ENCODE data around the gene NELFCD. TPM values are rescaled to one million over a fixed set of nuclear protein-coding genes. Genes with fewer than 3 reads are reported as not detected.
"Not testable (repeated sequence)": the region's sequence is repeated elsewhere in the genome, so short reads cannot be mapped to it uniquely, and the experiment has no call there.

The NELFCD gene
- 41.2 TPM for total RNA-seq

- H3K36me3 ChIP-seq (ENCODE audit: control insufficient read depth in 3 of 3, insufficient read depth in 3 of 3, low read length in 3 of 3), result no peaks in the 10 kb centered on the region
- peak within 1 kb of the TSS; percentile 80 to 86 (median 84) for H3K9ac ChIP-seq (ENCODE audit: low read depth in 1 of 3, low read length in 3 of 3)
- peak within 1 kb of the TSS; percentile 71 for H3K27ac ChIP-seq (ENCODE audit: low read depth, low read length)
- H3K9me3 ChIP-seq (ENCODE audit: control insufficient read depth in 3 of 3, low read length in 3 of 3), result peaks cover 0 to 2% (median 2%) of the 10 kb centered on the region in 3 donors
- H3K27me3 ChIP-seq (ENCODE audit: control insufficient read depth in 3 of 3, insufficient read depth in 3 of 3, low read length in 3 of 3), result no peaks in the 10 kb centered on the region
- H3K4me3 ChIP-seq (ENCODE audit: low read length in 3 of 3), result peak within 1 kb of the TSS; percentile 80 to 95 (median 83)
- H3K4me1 ChIP-seq (ENCODE audit: control insufficient read depth in 3 of 3, insufficient read depth in 3 of 3, low read length in 3 of 3), result peaks cover 7 to 39% (median 30%) of the 10 kb centered on the region in 3 donors
Measured at GRCh38 chr20:58980711-58981627, at the start of gene NELFCD. Gene NELFCD (plus strand): TSS chr20:58981256. CDS start chr20:58981310, 54 bp downstream.

- H3K4me3 ChIP-seq (ENCODE audit: low read length in 3 of 3), result no peak overlapping the region
- no peaks in the 10 kb centered on the region for H3K4me1 ChIP-seq (ENCODE audit: control insufficient read depth in 3 of 3, insufficient read depth in 3 of 3, low read length in 3 of 3)
- H3K9me3 ChIP-seq (ENCODE audit: control insufficient read depth in 3 of 3, low read length in 3 of 3), result no peaks in the 10 kb centered on the region
- H3K9ac ChIP-seq (ENCODE audit: low read depth in 1 of 3, low read length in 3 of 3), result no peak overlapping the region
- no peaks in the 10 kb centered on the region for H3K27me3 ChIP-seq (ENCODE audit: control insufficient read depth in 3 of 3, insufficient read depth in 3 of 3, low read length in 3 of 3)
- no peak overlapping the region for H3K27ac ChIP-seq (ENCODE audit: low read depth, low read length)
- no peaks in the 10 kb centered on the region for H3K36me3 ChIP-seq (ENCODE audit: control insufficient read depth in 3 of 3, insufficient read depth in 3 of 3, low read length in 3 of 3)
Measured at GRCh38 chr20:58932170-58932569, 48.9 kb upstream of the NELFCD start.

GRCh38 chr20:58938078-58938477, 43.0 kb upstream of the NELFCD start:
- no peak overlapping the region for H3K27ac ChIP-seq (ENCODE audit: low read depth, low read length)
- H3K9me3 ChIP-seq (ENCODE audit: control insufficient read depth in 3 of 3, low read length in 3 of 3), result no peaks in the 10 kb centered on the region
- no peaks in the 10 kb centered on the region for H3K4me1 ChIP-seq (ENCODE audit: control insufficient read depth in 3 of 3, insufficient read depth in 3 of 3, low read length in 3 of 3)
- H3K36me3 ChIP-seq (ENCODE audit: control insufficient read depth in 3 of 3, insufficient read depth in 3 of 3, low read length in 3 of 3), result no peaks in the 10 kb centered on the region
- H3K27me3 ChIP-seq (ENCODE audit: control insufficient read depth in 3 of 3, insufficient read depth in 3 of 3, low read length in 3 of 3), result no peaks in the 10 kb centered on the region
- no peak overlapping the region for H3K4me3 ChIP-seq (ENCODE audit: low read length in 3 of 3)
- no peak overlapping the region for H3K9ac ChIP-seq (ENCODE audit: low read depth in 1 of 3, low read length in 3 of 3)

- H3K27me3 ChIP-seq (ENCODE audit: control insufficient read depth in 3 of 3, insufficient read depth in 3 of 3, low read length in 3 of 3), result no peaks in the 10 kb centered on the region
- no peaks in the 10 kb centered on the region for H3K9me3 ChIP-seq (ENCODE audit: control insufficient read depth in 3 of 3, low read length in 3 of 3)
- no peaks in the 10 kb centered on the region for H3K4me1 ChIP-seq (ENCODE audit: control insufficient read depth in 3 of 3, insufficient read depth in 3 of 3, low read length in 3 of 3)
- no peak overlapping the region for H3K27ac ChIP-seq (ENCODE audit: low read depth, low read length)
- H3K9ac ChIP-seq (ENCODE audit: low read depth in 1 of 3, low read length in 3 of 3), result no peak overlapping the region
- no peaks in the 10 kb centered on the region for H3K36me3 ChIP-seq (ENCODE audit: control insufficient read depth in 3 of 3, insufficient read depth in 3 of 3, low read length in 3 of 3)
- no peak overlapping the region for H3K4me3 ChIP-seq (ENCODE audit: low read length in 3 of 3)
Measured at GRCh38 chr20:58938541-58938940, 42.5 kb upstream of the NELFCD start.

GRCh38 chr20:58941471-58941870, 39.6 kb upstream of the NELFCD start:
- no peak overlapping the region for H3K9ac ChIP-seq (ENCODE audit: low read depth in 1 of 3, low read length in 3 of 3)
- H3K4me1 ChIP-seq (ENCODE audit: control insufficient read depth in 3 of 3, insufficient read depth in 3 of 3, low read length in 3 of 3), result no peaks in the 10 kb centered on the region

GRCh38 chr20:58942549-58942948, 38.5 kb upstream of the NELFCD start:
- H3K27me3 ChIP-seq (ENCODE audit: control insufficient read depth in 3 of 3, insufficient read depth in 3 of 3, low read length in 3 of 3), result no peaks in the 10 kb centered on the region
- H3K9me3 ChIP-seq (ENCODE audit: control insufficient read depth in 3 of 3, low read length in 3 of 3), result no peaks in the 10 kb centered on the region
- H3K9ac ChIP-seq (ENCODE audit: low read depth in 1 of 3, low read length in 3 of 3), result no peak overlapping the region
- no peak overlapping the region for H3K4me3 ChIP-seq (ENCODE audit: low read length in 3 of 3)
- H3K27ac ChIP-seq (ENCODE audit: low read depth, low read length), result no peak overlapping the region
- H3K36me3 ChIP-seq (ENCODE audit: control insufficient read depth in 3 of 3, insufficient read depth in 3 of 3, low read length in 3 of 3), result no peaks in the 10 kb centered on the region
- H3K4me1 ChIP-seq (ENCODE audit: control insufficient read depth in 3 of 3, insufficient read depth in 3 of 3, low read length in 3 of 3), result no peaks in the 10 kb centered on the region

More at GRCh38 chr20:58941471-58941870, 39.6 kb upstream of the NELFCD start:
- H3K36me3 ChIP-seq (ENCODE audit: control insufficient read depth in 3 of 3, insufficient read depth in 3 of 3, low read length in 3 of 3), result no peaks in the 10 kb centered on the region
- no peak overlapping the region for H3K4me3 ChIP-seq (ENCODE audit: low read length in 3 of 3)
- H3K27me3 ChIP-seq (ENCODE audit: control insufficient read depth in 3 of 3, insufficient read depth in 3 of 3, low read length in 3 of 3), result no peaks in the 10 kb centered on the region
- no peak overlapping the region for H3K27ac ChIP-seq (ENCODE audit: low read depth, low read length)
- no peaks in the 10 kb centered on the region for H3K9me3 ChIP-seq (ENCODE audit: control insufficient read depth in 3 of 3, low read length in 3 of 3)

GRCh38 chr20:58944610-58945009, 36.4 kb upstream of the NELFCD start:
- H3K27me3 ChIP-seq (ENCODE audit: control insufficient read depth in 3 of 3, insufficient read depth in 3 of 3, low read length in 3 of 3), result no peaks in the 10 kb centered on the region
- H3K9me3 ChIP-seq (ENCODE audit: control insufficient read depth in 3 of 3, low read length in 3 of 3), result no peaks in the 10 kb centered on the region
- H3K4me1 ChIP-seq (ENCODE audit: control insufficient read depth in 3 of 3, insufficient read depth in 3 of 3, low read length in 3 of 3), result no peaks in the 10 kb centered on the region
- H3K36me3 ChIP-seq (ENCODE audit: control insufficient read depth in 3 of 3, insufficient read depth in 3 of 3, low read length in 3 of 3), result no peaks in the 10 kb centered on the region
- H3K9ac ChIP-seq (ENCODE audit: low read depth in 1 of 3, low read length in 3 of 3), result no peak overlapping the region
- H3K4me3 ChIP-seq (ENCODE audit: low read length in 3 of 3), result no peak overlapping the region
- no peak overlapping the region for H3K27ac ChIP-seq (ENCODE audit: low read depth, low read length)

GRCh38 chr20:58945965-58946631, 35.0 kb upstream of the NELFCD start:
- H3K9me3 ChIP-seq (ENCODE audit: control insufficient read depth in 3 of 3, low read length in 3 of 3), result no peaks in the 10 kb centered on the region
- no peaks in the 10 kb centered on the region for H3K27me3 ChIP-seq (ENCODE audit: control insufficient read depth in 3 of 3, insufficient read depth in 3 of 3, low read length in 3 of 3)
- no peaks in the 10 kb centered on the region for H3K4me1 ChIP-seq (ENCODE audit: control insufficient read depth in 3 of 3, insufficient read depth in 3 of 3, low read length in 3 of 3)
- no peak overlapping the region for H3K27ac ChIP-seq (ENCODE audit: low read depth, low read length)
- H3K9ac ChIP-seq (ENCODE audit: low read depth in 1 of 3, low read length in 3 of 3), result no peak overlapping the region
- no peaks in the 10 kb centered on the region for H3K36me3 ChIP-seq (ENCODE audit: control insufficient read depth in 3 of 3, insufficient read depth in 3 of 3, low read length in 3 of 3)
- H3K4me3 ChIP-seq (ENCODE audit: low read length in 3 of 3), result no peak overlapping the region

- not testable (repeated sequence) for H3K27me3 ChIP-seq (ENCODE audit: control insufficient read depth in 3 of 3, insufficient read depth in 3 of 3, low read length in 3 of 3); H3K4me1 ChIP-seq (ENCODE audit: control insufficient read depth in 3 of 3, insufficient read depth in 3 of 3, low read length in 3 of 3); H3K36me3 ChIP-seq (ENCODE audit: control insufficient read depth in 3 of 3, insufficient read depth in 3 of 3, low read length in 3 of 3); H3K9me3 ChIP-seq (ENCODE audit: control insufficient read depth in 3 of 3, low read length in 3 of 3); H3K9ac ChIP-seq (ENCODE audit: low read depth in 1 of 3, low read length in 3 of 3); H3K27ac ChIP-seq (ENCODE audit: low read depth, low read length); H3K4me3 ChIP-seq (ENCODE audit: low read length in 3 of 3)
Measured at GRCh38 chr20:58947797-58948388, 33.2 kb upstream of the NELFCD start.

GRCh38 chr20:58950603-58951002, 30.5 kb upstream of the NELFCD start:
- no peaks in the 10 kb centered on the region for H3K4me1 ChIP-seq (ENCODE audit: control insufficient read depth in 3 of 3, insufficient read depth in 3 of 3, low read length in 3 of 3)
- no peaks in the 10 kb centered on the region for H3K36me3 ChIP-seq (ENCODE audit: control insufficient read depth in 3 of 3, insufficient read depth in 3 of 3, low read length in 3 of 3)
- H3K4me3 ChIP-seq (ENCODE audit: low read length in 3 of 3), result no peak overlapping the region
- no peaks in the 10 kb centered on the region for H3K27me3 ChIP-seq (ENCODE audit: control insufficient read depth in 3 of 3, insufficient read depth in 3 of 3, low read length in 3 of 3)
- no peak overlapping the region for H3K27ac ChIP-seq (ENCODE audit: low read depth, low read length)
- H3K9ac ChIP-seq (ENCODE audit: low read depth in 1 of 3, low read length in 3 of 3), result no peak overlapping the region
- no peaks in the 10 kb centered on the region for H3K9me3 ChIP-seq (ENCODE audit: control insufficient read depth in 3 of 3, low read length in 3 of 3)

All from skeletal muscle tissue (tissue), 4 donors.